Activated CD4-positive, alpha-beta memory T cell treated with anti-CD3 and anti-CD28 coated beads for 36 hours (primary cell): ENCODE data around the gene SIGLEC6. TPM values are rescaled to one million over a fixed set of nuclear protein-coding genes. Genes with fewer than 3 reads are reported as not detected.

Source experiments
- CTCF ChIA-PET: fragments of 350-600 bp; sonication (Branson Sonifier 250); formaldehyde crosslinking; loops from one replicate; lab custom pipeline; 2021; ENCODE audit warnings: antibody characterized with exemption, inconsistent platforms; lab: Charles Lee
- POLR2A ChIA-PET: fragments of 350-600 bp; sonication (Branson Sonifier 250); formaldehyde crosslinking; loops from one replicate; lab custom pipeline; 2021; ENCODE audit warnings: antibody characterized with exemption; lab: Charles Lee
- DNase-seq: peaks from one replicate; pipeline ENCODE4 v3.0.0-alpha.2; 2020
- H3K27ac Mint-ChIP-seq: one replicate; pipeline ENCODE4 v1.8.0; 2021; ENCODE audit warnings: mixed read lengths
- H3K27me3 Mint-ChIP-seq: one replicate; pipeline ENCODE4 v1.8.0; 2021; ENCODE audit warnings: mixed read lengths
- H3K36me3 Mint-ChIP-seq: one replicate; pipeline ENCODE4 v1.8.0; 2021; ENCODE audit warnings: mixed read lengths
- H3K4me1 Mint-ChIP-seq: one replicate; pipeline ENCODE4 v1.8.0; 2021; ENCODE audit warnings: low read depth, mixed read lengths
- H3K4me3 Mint-ChIP-seq: one replicate; pipeline ENCODE4 v1.8.0; 2021; ENCODE audit warnings: mild to moderate bottlenecking, mixed read lengths
- H3K9me3 Mint-ChIP-seq: one replicate; pipeline ENCODE4 v1.8.0; 2021; ENCODE audit warnings: mixed read lengths
- intact Hi-C: fragments of 100-400 bp; cut with micrococcal nuclease; formaldehyde crosslinking; loops from one replicate; pipeline ENCODE4 v1.15.1; 2023
- total RNA-seq, 2 experiments: library from RNA; stranded (reverse); gene quantifications; one replicate each; pipeline ENCODE4 v1.2.3, GENCODE V29; 2021

The SIGLEC6 gene
- total RNA-seq, 2 experiments from 2014 or later: not detected

GRCh38 chr19:51521781-51522180 is 9.7 kb downstream of the SIGLEC6 start:
- no peak overlapping the region for H3K4me3 Mint-ChIP-seq
- H3K9me3 Mint-ChIP-seq: no peaks in the 10 kb centered on the region
- POLR2A ChIA-PET: no interaction called here
- no peak for DNase-seq
- intact Hi-C loops: no loop called here
- peaks cover 28% of the 10 kb centered on the region for H3K27me3 Mint-ChIP-seq
- CTCF ChIA-PET: no interaction called here
- no peaks in the 10 kb centered on the region for H3K4me1 Mint-ChIP-seq
- H3K27ac Mint-ChIP-seq: no peak overlapping the region
- H3K36me3 Mint-ChIP-seq: no peaks in the 10 kb centered on the region

- DNase-seq: no peak
- Mint-ChIP-seq H3K27ac (no peak overlapping the region), H3K4me1 (no peaks in the 10 kb centered on the region), H3K9me3 (no peaks in the 10 kb centered on the region), H3K36me3 (no peaks in the 10 kb centered on the region), H3K4me3 (no peak overlapping the region), H3K27me3 (peaks cover 26% of the 10 kb centered on the region)
- ChIA-PET POLR2A (no interaction called here), CTCF (interaction anchor here (1.0 kb wide), 1 partner anchor 48 kb away, joined by 4 read pairs; no protein-coding TSS in a partner anchor)
- intact Hi-C loops: no loop called here
These were observed 10.1 kb downstream of the SIGLEC6 start for GRCh38 chr19:51521357-51521756.

GRCh38 chr19:51520728-51521127 is 10.7 kb downstream of the SIGLEC6 start:
- Mint-ChIP-seq H3K27ac (no peak overlapping the region), H3K4me1 (no peaks in the 10 kb centered on the region), H3K27me3 (peaks cover 26% of the 10 kb centered on the region), H3K9me3 (no peaks in the 10 kb centered on the region), H3K4me3 (no peak overlapping the region), H3K36me3 (no peaks in the 10 kb centered on the region)
- no peak for DNase-seq
- CTCF ChIA-PET: interaction anchor here (1.0 kb wide), 1 partner anchor 48 kb away, joined by 4 read pairs; no protein-coding TSS in a partner anchor
- POLR2A ChIA-PET: no interaction called here
- intact Hi-C loops: no loop called here

GRCh38 chr19:51514866-51515481 is 16.5 kb downstream of the SIGLEC6 start:
- Mint-ChIP-seq H3K27me3 (peaks cover 25% of the 10 kb centered on the region), H3K27ac (no peak overlapping the region), H3K9me3 (no peaks in the 10 kb centered on the region), H3K4me3 (no peak overlapping the region), H3K4me1 (peaks cover 12% of the 10 kb centered on the region), H3K36me3 (no peaks in the 10 kb centered on the region)
- DNase-seq: peak; percentile 28
- CTCF ChIA-PET: interaction anchor here (0.6 to 6.6 kb wide), 36 partner anchors 8 to 263 kb away, joined by 3 to 150 read pairs (median 4); partner anchors contain the start of gene SIGLEC10
- POLR2A ChIA-PET: interaction anchor here (0.7 kb wide), 1 partner anchor 94 kb away, joined by 4 read pairs; no protein-coding TSS in a partner anchor
- intact Hi-C loops: loop anchor here (1.0 to 10.0 kb wide), 3 partner anchors 42 to 140 kb away; no protein-coding TSS in a partner anchor

GRCh38 chr19:51513968-51514367 is 17.5 kb downstream of the SIGLEC6 start:
- Mint-ChIP-seq H3K27ac (no peak overlapping the region), H3K36me3 (no peaks in the 10 kb centered on the region), H3K4me3 (no peak overlapping the region), H3K27me3 (peaks cover 23% of the 10 kb centered on the region), H3K4me1 (peaks cover 12% of the 10 kb centered on the region), H3K9me3 (no peaks in the 10 kb centered on the region)
- DNase-seq: no peak
- ChIA-PET CTCF (interaction anchor here (0.7 to 6.6 kb wide), 23 partner anchors 9 to 254 kb away, joined by 3 to 150 read pairs (median 4); partner anchors contain the start of gene SIGLEC10), POLR2A (no interaction called here)
- intact Hi-C loops: loop anchor here (10.0 kb wide), 1 partner anchor 141 kb away; no protein-coding TSS in a partner anchor

- Mint-ChIP-seq H3K27ac (no peak overlapping the region), H3K9me3 (no peaks in the 10 kb centered on the region), H3K36me3 (no peaks in the 10 kb centered on the region), H3K27me3 (peaks cover 17% of the 10 kb centered on the region), H3K4me1 (peaks cover 12% of the 10 kb centered on the region), H3K4me3 (no peak overlapping the region)
- CTCF ChIA-PET: interaction anchor here (0.5 to 6.6 kb wide), 2 partner anchors 38 to 1375 kb away, joined by 3 to 150 read pairs; no protein-coding TSS in a partner anchor
- POLR2A ChIA-PET: no interaction called here
- DNase-seq: peak; percentile 51
- intact Hi-C loops: loop anchor here (10.0 kb wide), 1 partner anchor 143 kb away; no protein-coding TSS in a partner anchor
These were observed 20.1 kb downstream of the SIGLEC6 start for GRCh38 chr19:51511353-51511752.

- POLR2A ChIA-PET: interaction anchor here (0.5 kb wide), 1 partner anchor 21 kb away, joined by 3 read pairs; no protein-coding TSS in a partner anchor
- H3K4me1 Mint-ChIP-seq: peaks cover 11% of the 10 kb centered on the region
- no peaks in the 10 kb centered on the region for H3K9me3 Mint-ChIP-seq
- H3K27me3 Mint-ChIP-seq: peaks cover 17% of the 10 kb centered on the region
- CTCF ChIA-PET: interaction anchor here (0.6 to 1.2 kb wide), 3 partner anchors 86 to 127 kb away, joined by 3 to 5 read pairs (median 3); no protein-coding TSS in a partner anchor
- no peak for DNase-seq
- H3K27ac Mint-ChIP-seq: no peak overlapping the region
- H3K4me3 Mint-ChIP-seq: no peak overlapping the region
- no peaks in the 10 kb centered on the region for H3K36me3 Mint-ChIP-seq
- intact Hi-C loops: loop anchor here (10.0 kb wide), 1 partner anchor 145 kb away; no protein-coding TSS in a partner anchor
These were observed 21.4 kb downstream of the SIGLEC6 start for GRCh38 chr19:51509823-51510660.

- ChIA-PET POLR2A (no interaction called here), CTCF (interaction anchor here (0.9 to 3.2 kb wide), 2 partner anchors 29 to 35 kb away, joined by 3 to 16 read pairs; no protein-coding TSS in a partner anchor)
- Mint-ChIP-seq H3K27me3 (peaks cover 14% of the 10 kb centered on the region), H3K27ac (no peak overlapping the region), H3K4me1 (peaks cover 8% of the 10 kb centered on the region), H3K36me3 (no peaks in the 10 kb centered on the region), H3K9me3 (peaks cover 5% of the 10 kb centered on the region), H3K4me3 (no peak overlapping the region)
- intact Hi-C loops: no loop called here
- no peak for DNase-seq
These were observed 23.3 kb downstream of the SIGLEC6 start for GRCh38 chr19:51508059-51508733.

- Mint-ChIP-seq H3K36me3 (no peaks in the 10 kb centered on the region), H3K27me3 (peaks cover 11% of the 10 kb centered on the region), H3K9me3 (peaks cover 5% of the 10 kb centered on the region), H3K4me1 (peaks cover 8% of the 10 kb centered on the region), H3K27ac (no peak overlapping the region), H3K4me3 (no peak overlapping the region)
- no peak for DNase-seq
- ChIA-PET CTCF (interaction anchor here (0.9 to 3.2 kb wide), 2 partner anchors 28 to 34 kb away, joined by 3 to 16 read pairs; no protein-coding TSS in a partner anchor), POLR2A (no interaction called here)
- intact Hi-C loops: no loop called here
These were observed 23.8 kb downstream of the SIGLEC6 start for GRCh38 chr19:51507640-51508058.

GRCh38 chr19:51507192-51507591 is 24.3 kb downstream of the SIGLEC6 start:
- no peak overlapping the region for H3K4me3 Mint-ChIP-seq
- no peak overlapping the region for H3K27ac Mint-ChIP-seq
- no peaks in the 10 kb centered on the region for H3K36me3 Mint-ChIP-seq
- intact Hi-C loops: no loop called here
- peaks cover 8% of the 10 kb centered on the region for H3K4me1 Mint-ChIP-seq
- CTCF ChIA-PET: interaction anchor here (0.9 to 3.2 kb wide), 2 partner anchors 28 to 34 kb away, joined by 3 to 16 read pairs; no protein-coding TSS in a partner anchor
- DNase-seq: no peak
- POLR2A ChIA-PET: no interaction called here
- H3K9me3 Mint-ChIP-seq: peaks cover 5% of the 10 kb centered on the region
- peaks cover 10% of the 10 kb centered on the region for H3K27me3 Mint-ChIP-seq

- no peak for DNase-seq
- no peaks in the 10 kb centered on the region for H3K36me3 Mint-ChIP-seq
- intact Hi-C loops: no loop called here
- peaks cover 13% of the 10 kb centered on the region for H3K4me1 Mint-ChIP-seq
- peaks cover 5% of the 10 kb centered on the region for H3K9me3 Mint-ChIP-seq
- ChIA-PET POLR2A (no interaction called here), CTCF (interaction anchor here (0.7 to 3.2 kb wide), 3 partner anchors 10 to 134 kb away, joined by 3 to 16 read pairs (median 8); no protein-coding TSS in a partner anchor)
- peaks cover 4% of the 10 kb centered on the region for H3K27me3 Mint-ChIP-seq
- H3K27ac Mint-ChIP-seq: no peak overlapping the region
- no peak overlapping the region for H3K4me3 Mint-ChIP-seq
These were observed 25.6 kb downstream of the SIGLEC6 start for GRCh38 chr19:51505904-51506303.
